DOHH2 (cell line): ENCODE data around the gene ENGASE.

ENCODE experiments used
- CTCF ChIP-seq: fragments of 200-600 bp; sonication (generic); IDR thresholded peaks from one replicate; pipeline ENCODE4 v1.5.1; 2014; ENCODE audit warnings: antibody characterized with exemption, mild to moderate bottlenecking, low read depth, low read length; ENCODE audit not compliant: poor library complexity, severe bottlenecking
- EZH2phosphoT487 ChIP-seq: fragments of 200-600 bp; sonication (generic); IDR thresholded peaks from 2 replicates; pipeline ENCODE4 v1.6.1; 2017; ENCODE audit warnings: borderline replicate concordance, mild to moderate bottlenecking, antibody characterized with exemption, low read length, moderate library complexity, mixed read lengths

GRCh38 chr17:79041041-79041570, 33.5 kb upstream of the ENGASE start:
- TF ChIP-seq CTCF = no peak
- TF ChIP-seq EZH2phosphoT487 = no peak
